ENCODE data around the gene TJAP1.
"Not testable (repeated sequence)": the region's sequence is repeated elsewhere in the genome, so short reads cannot be mapped to it uniquely, and the experiment has no call there.

TJAP1 gene

DNA sequence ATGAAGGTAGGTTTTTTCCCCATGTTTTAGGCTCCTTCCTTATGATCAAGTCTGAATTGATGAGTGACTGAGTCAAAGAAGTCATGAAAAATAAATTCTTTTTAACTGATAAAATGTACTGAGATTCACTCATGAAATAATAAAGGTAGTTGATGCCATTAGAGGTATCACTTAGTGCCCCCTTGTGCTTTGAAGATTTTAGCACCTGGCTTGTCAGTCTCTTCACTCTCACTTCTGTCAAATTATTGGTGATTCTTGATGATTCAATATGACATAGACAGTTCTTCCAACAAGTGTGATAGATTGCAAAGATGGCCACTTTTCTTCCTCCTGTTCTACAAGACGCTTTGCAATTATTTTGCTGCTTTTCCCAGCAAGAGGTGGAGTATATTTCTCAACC, 17.8 kb upstream of the TJAP1 start:
- Mint-ChIP-seq H3K36me3 (ENCODE audit: low read depth) (no peaks in the 10 kb centered on the region), H3K9me3 (no peaks in the 10 kb centered on the region), H3K4me3 (no peak overlapping the region), H3K4me1 (ENCODE audit: low read depth) (peaks cover 6% of the 10 kb centered on the region), H3K27me3 (ENCODE audit: low read depth) (peaks cover 37% of the 10 kb centered on the region), H3K27ac (no peak overlapping the region)
- DNase-seq (ENCODE audit: low spot score): no peak

DNA sequence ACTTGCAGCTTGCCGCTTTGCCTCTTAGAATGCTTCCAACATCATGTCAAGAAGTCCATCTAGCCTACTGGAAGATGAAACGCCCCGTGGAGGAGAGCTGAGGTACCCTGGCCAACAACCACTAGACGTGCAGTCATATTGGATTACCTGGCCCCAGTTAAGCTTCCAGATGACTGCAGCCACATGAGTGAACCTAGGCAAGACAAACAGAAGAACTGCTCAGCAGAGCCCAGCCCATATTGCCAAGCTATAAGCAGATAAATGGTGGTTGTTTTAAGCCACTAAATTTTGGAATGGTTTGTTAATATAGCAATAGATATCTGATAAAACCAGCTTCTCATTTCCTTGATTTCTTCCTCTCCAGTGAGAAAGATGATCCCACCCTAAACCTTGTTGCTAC, 17.3 kb upstream of the TJAP1 start:
- Mint-ChIP-seq H3K27me3 (ENCODE audit: low read depth) (peaks cover 37% of the 10 kb centered on the region), H3K9me3 (no peaks in the 10 kb centered on the region), H3K27ac (no peak overlapping the region), H3K4me1 (ENCODE audit: low read depth) (peaks cover 6% of the 10 kb centered on the region), H3K36me3 (ENCODE audit: low read depth) (no peaks in the 10 kb centered on the region), H3K4me3 (no peak overlapping the region)
- DNase-seq (ENCODE audit: low spot score): no peak

DNA sequence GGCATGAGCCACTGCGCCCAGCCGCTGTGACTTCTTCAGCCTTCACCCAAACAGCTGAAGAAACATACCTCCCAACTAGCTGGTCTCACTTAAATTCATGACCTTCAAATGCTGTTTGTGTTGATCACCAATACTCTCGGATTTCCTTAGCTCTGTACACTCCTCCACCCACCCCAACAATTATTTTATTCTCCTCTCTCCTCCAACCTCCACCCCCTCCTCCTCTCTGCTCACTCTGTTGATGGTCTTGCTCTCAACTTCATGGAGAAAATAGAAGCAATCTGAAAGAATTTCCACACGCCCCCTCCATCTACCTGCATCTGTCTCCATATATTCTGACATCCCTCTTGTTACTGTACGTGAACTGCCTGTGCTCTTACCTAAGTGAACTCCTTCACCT, 15.4 kb upstream of the TJAP1 start:
- H3K9me3 Mint-ChIP-seq: no peaks in the 10 kb centered on the region
- H3K27ac Mint-ChIP-seq: no peak overlapping the region
- H3K4me1 Mint-ChIP-seq (ENCODE audit: low read depth): no peaks in the 10 kb centered on the region
- DNase-seq (ENCODE audit: low spot score): no peak
- no peaks in the 10 kb centered on the region for H3K36me3 Mint-ChIP-seq (ENCODE audit: low read depth)
- H3K4me3 Mint-ChIP-seq: no peak overlapping the region
- peaks cover 26% of the 10 kb centered on the region for H3K27me3 Mint-ChIP-seq (ENCODE audit: low read depth)

DNA sequence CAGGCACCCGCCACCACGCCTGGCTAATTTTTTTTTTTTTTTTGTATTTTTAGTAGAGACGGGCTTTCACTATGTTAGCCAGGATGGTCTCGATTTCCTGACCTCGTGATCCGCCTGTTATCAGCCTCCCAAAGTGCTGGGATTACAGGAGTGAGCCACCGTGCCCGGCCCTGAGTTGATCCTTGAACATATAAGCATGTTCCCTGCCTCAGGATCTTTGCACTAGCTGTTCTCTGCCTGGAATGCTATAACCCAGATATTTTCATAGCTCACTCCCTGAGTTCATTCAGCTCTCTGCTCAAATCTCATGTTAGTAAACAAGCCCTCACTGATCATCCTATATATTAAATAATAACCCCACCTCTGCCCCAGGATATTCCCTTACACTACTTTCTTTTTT, 13.0 kb upstream of the TJAP1 start:
- H3K4me3 Mint-ChIP-seq: no peak overlapping the region
- H3K9me3 Mint-ChIP-seq: no peaks in the 10 kb centered on the region
- peaks cover 29% of the 10 kb centered on the region for H3K27me3 Mint-ChIP-seq (ENCODE audit: low read depth)
- no peak for DNase-seq (ENCODE audit: low spot score)
- no peak overlapping the region for H3K27ac Mint-ChIP-seq
- no peaks in the 10 kb centered on the region for H3K36me3 Mint-ChIP-seq (ENCODE audit: low read depth)
- no peaks in the 10 kb centered on the region for H3K4me1 Mint-ChIP-seq (ENCODE audit: low read depth)

DNA sequence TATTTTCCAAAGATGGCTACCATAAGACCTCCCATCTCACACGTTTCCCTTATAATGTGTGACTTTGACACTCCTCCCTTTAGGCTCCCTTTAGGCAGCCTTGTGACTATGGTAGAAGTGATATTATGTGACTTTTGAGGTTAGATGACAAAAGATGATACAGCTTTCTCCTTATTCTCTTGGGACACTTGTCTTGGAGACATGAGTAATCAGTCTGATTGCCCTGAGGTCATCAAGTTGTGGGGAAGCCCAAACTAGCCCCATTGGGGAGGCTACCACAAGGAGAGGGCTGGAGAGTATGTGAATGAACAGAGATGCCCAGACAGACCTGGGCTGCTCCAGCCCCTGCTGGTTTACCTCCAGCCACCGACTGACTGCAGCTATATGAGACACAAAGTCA, 11.4 kb upstream of the TJAP1 start:
- Mint-ChIP-seq H3K27me3 (ENCODE audit: low read depth) (peaks cover 26% of the 10 kb centered on the region), H3K27ac (no peak overlapping the region), H3K36me3 (ENCODE audit: low read depth) (no peaks in the 10 kb centered on the region), H3K4me1 (ENCODE audit: low read depth) (no peaks in the 10 kb centered on the region), H3K4me3 (no peak overlapping the region), H3K9me3 (no peaks in the 10 kb centered on the region)
- DNase-seq (ENCODE audit: low spot score): no peak

DNA sequence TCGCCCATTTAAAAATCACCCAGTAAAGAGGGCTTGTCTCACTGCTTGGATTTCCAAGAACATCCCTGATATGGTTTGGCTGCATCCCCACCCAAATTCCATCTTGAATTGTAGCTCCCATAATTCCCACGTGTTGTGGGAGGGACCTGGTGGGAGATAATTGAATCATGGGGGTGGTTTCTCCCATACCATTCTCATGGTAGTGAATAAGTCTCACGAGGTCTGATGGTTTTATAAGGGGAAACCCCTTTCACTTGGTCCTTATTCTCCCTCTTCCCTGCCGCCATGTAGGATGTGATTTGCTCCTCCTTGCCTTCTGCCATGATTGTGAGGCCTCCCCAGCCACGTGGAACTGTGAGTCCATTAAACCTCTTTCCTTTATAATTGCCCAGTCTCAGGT, 10.1 kb upstream of the TJAP1 start:
- H3K27me3 Mint-ChIP-seq (ENCODE audit: low read depth): peaks cover 26% of the 10 kb centered on the region
- not testable (repeated sequence) for H3K36me3 Mint-ChIP-seq (ENCODE audit: low read depth); H3K27ac Mint-ChIP-seq; DNase-seq (ENCODE audit: low spot score); H3K9me3 Mint-ChIP-seq; H3K4me1 Mint-ChIP-seq (ENCODE audit: low read depth); H3K4me3 Mint-ChIP-seq

DNA sequence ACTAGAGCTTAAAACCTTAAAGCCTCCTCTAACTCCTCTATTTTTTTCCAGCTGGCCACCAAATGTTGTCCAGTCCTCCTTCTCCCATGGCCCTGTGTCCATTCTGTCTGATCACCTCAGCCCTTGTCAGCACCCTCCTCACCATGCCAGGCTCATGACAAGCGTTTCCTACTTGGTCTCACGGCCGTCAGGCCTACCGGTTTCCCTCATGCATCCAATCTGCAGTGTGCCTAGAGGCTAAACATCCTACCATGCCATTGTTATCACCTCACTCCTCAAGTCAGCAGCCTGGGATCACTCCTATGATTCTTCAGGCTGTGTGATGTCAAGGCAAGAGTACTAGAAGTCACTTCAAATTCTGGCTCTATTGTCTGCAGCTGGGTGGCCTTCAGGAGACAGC, 9.6 kb upstream of the TJAP1 start:
- H3K4me3 Mint-ChIP-seq: no peak overlapping the region
- no peak overlapping the region for H3K27ac Mint-ChIP-seq
- no peaks in the 10 kb centered on the region for H3K9me3 Mint-ChIP-seq
- peaks cover 21% of the 10 kb centered on the region for H3K27me3 Mint-ChIP-seq (ENCODE audit: low read depth)
- H3K36me3 Mint-ChIP-seq (ENCODE audit: low read depth): no peaks in the 10 kb centered on the region
- DNase-seq (ENCODE audit: low spot score): no peak
- no peaks in the 10 kb centered on the region for H3K4me1 Mint-ChIP-seq (ENCODE audit: low read depth)

DNA sequence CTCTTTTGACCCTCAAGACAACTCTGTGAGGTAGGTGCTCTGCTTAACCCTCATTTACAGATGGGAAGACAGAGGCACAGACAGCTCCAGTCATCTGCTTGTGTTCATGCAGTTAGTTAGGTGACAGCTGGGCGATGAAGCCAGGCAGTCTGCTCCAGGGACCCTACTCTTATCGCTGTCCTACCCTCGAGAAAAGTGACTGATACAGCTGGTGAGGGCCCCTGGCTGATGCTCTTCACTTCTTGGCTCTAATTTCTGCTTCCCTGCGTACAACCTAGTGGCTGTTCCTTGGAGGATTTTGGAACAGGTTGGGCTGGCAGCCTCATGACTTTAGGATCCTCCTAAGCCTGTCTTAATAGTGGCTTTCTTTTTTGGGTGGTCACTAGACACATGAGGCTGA, 9.1 kb upstream of the TJAP1 start:
- H3K27me3 Mint-ChIP-seq (ENCODE audit: low read depth): peaks cover 17% of the 10 kb centered on the region

DNA sequence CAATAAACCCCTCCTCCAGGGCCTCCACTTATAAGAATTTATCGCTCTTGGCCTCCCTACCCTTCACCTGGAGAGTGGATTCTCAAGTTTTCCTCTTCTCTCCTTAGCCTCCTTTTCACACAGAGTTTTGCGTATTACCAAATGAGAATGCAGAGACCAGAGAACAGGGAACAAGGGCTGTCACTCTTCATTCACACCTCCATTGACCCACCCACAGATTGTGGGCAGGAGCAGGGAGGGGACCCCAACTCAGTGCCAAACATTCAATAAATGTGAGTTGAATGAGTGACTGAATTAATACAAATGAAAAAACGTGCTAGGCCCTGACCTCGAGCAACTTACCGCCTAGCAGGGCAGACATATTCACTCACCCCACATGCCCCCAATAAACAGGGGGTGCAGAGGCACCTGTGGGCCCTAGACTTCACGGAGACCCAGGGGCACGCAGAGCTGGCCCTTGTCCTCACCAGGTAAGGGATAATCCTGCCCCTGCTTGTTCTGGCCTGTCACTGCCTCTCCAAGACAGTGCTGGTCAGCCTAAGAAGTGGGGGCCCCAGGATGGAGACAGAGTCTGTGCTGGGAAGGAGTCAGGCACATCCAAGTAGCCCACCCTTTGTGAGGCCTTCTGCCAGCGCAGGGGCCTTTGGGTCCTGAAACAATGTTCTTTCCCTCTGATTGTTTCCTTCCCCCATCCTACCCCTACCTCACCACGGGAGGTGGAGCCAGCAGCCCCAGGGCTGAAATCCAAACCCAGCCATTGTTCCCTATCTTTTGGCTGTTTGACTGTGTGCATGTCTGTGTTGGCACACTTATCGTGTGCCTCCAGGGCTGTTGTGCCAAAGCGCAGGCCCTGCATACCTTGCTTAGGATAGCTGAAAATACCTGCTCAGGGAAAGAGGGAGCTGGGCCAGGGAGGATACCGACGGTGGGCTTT, 8.4 kb upstream of the TJAP1 start:
- no peaks in the 10 kb centered on the region for H3K36me3 Mint-ChIP-seq (ENCODE audit: low read depth)
- no peak overlapping the region for H3K27ac Mint-ChIP-seq
- no peak overlapping the region for H3K4me3 Mint-ChIP-seq
- no peaks in the 10 kb centered on the region for H3K4me1 Mint-ChIP-seq (ENCODE audit: low read depth)
- H3K9me3 Mint-ChIP-seq: no peaks in the 10 kb centered on the region
- peaks cover 17% of the 10 kb centered on the region for H3K27me3 Mint-ChIP-seq (ENCODE audit: low read depth)
- no peak for DNase-seq (ENCODE audit: low spot score)

More for the DNA sequence above, 9.1 kb upstream of the TJAP1 start:
- no peaks in the 10 kb centered on the region for H3K4me1 Mint-ChIP-seq (ENCODE audit: low read depth)
- H3K36me3 Mint-ChIP-seq (ENCODE audit: low read depth): no peaks in the 10 kb centered on the region
- no peak overlapping the region for H3K4me3 Mint-ChIP-seq
- DNase-seq (ENCODE audit: low spot score): no peak
- H3K9me3 Mint-ChIP-seq: no peaks in the 10 kb centered on the region
- H3K27ac Mint-ChIP-seq: no peak overlapping the region

DNA sequence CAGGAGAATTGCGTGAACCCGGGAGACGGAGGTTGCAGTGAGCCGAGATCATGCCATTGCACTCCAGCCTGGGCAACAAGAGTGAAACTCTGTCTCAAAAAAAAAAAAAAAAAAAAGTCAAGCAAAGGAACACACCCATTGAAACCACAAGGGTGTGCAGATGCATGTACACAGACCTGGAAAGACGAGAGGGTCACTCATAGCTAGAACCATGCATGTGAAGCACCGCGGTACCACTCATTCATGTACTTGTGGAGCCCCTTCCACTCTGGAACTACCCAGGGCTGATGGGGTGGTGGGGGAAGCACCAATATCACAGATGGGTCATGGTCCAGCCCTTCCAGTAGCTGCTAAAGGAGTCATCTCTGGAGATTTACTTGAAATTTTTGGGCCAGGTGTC, 7.4 kb upstream of the TJAP1 start:
- H3K27ac Mint-ChIP-seq: no peak overlapping the region
- no peak for DNase-seq (ENCODE audit: low spot score)
- no peaks in the 10 kb centered on the region for H3K36me3 Mint-ChIP-seq (ENCODE audit: low read depth)
- no peaks in the 10 kb centered on the region for H3K4me1 Mint-ChIP-seq (ENCODE audit: low read depth)
- no peaks in the 10 kb centered on the region for H3K9me3 Mint-ChIP-seq
- peaks cover 17% of the 10 kb centered on the region for H3K27me3 Mint-ChIP-seq (ENCODE audit: low read depth)
- H3K4me3 Mint-ChIP-seq: no peak overlapping the region

DNA sequence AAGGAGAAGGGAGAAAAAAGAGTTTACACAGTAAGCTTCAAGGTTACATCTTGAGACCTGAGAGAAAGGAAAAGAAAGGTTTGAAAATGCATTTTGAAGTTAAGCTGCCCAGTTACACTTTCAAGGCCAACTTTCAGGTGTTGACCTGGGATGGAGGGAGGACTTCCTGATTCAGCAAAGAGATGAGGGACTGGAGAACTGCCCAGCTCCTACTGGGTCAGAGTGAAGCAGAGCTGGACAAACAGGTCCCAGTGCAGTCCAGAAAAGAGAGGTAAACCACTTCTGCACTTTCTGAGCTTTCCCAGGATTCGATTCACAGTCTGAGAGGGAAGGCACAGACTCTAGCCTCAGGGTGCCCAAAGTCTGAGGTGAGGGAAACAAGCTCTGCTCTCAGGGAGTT, 6.0 kb upstream of the TJAP1 start:
- H3K9me3 Mint-ChIP-seq: no peaks in the 10 kb centered on the region
- no peaks in the 10 kb centered on the region for H3K4me1 Mint-ChIP-seq (ENCODE audit: low read depth)
- H3K4me3 Mint-ChIP-seq: no peak overlapping the region
- peaks cover 17% of the 10 kb centered on the region for H3K27me3 Mint-ChIP-seq (ENCODE audit: low read depth)
- no peak overlapping the region for H3K27ac Mint-ChIP-seq
- DNase-seq (ENCODE audit: low spot score): no peak
- no peaks in the 10 kb centered on the region for H3K36me3 Mint-ChIP-seq (ENCODE audit: low read depth)

DNA sequence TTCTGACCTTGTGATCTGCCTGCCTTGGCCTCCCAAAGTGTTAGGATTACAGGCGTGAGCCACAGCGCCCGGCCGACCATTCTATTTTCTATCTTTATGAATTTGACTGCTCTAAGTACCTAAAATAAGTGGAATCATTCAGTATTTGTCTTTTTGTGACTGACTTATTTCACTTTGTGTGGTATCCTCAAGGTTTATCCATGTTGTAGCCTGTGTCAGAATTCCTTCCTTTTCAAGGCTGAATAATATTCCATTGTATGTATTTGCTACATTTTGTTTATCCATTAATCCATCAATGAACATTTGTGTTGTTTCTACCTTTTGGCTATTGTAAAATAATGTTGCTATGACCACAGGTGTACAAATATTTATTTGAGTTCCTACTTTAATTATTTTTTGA, 4.9 kb upstream of the TJAP1 start:
- no peak overlapping the region for H3K4me3 Mint-ChIP-seq
- H3K9me3 Mint-ChIP-seq: no peaks in the 10 kb centered on the region
- H3K36me3 Mint-ChIP-seq (ENCODE audit: low read depth): no peaks in the 10 kb centered on the region
- DNase-seq (ENCODE audit: low spot score): no peak
- H3K27me3 Mint-ChIP-seq (ENCODE audit: low read depth): peaks cover 11% of the 10 kb centered on the region
- no peak overlapping the region for H3K27ac Mint-ChIP-seq
- H3K4me1 Mint-ChIP-seq (ENCODE audit: low read depth): peaks cover 8% of the 10 kb centered on the region

DNA sequence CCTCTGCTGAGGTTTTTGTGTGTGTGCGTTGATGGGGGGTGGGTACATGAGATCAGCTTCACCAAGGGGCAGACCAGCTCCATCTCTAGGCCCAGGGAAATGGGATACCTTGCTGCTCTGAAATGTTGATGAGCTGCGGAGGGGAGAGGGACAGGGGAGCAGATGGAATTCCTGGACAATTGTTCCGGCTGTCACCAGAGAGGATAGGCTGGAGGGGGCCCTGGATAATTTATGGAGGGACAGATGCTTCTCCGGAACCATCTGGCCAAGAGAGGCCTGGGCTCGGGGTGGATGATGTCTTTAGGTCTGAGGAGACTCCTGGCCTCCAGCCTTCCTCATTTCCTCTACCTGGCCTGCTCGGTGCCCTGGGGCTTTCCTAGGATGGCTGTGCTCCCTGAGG, 1.9 kb upstream of the TJAP1 start:
- H3K9me3 Mint-ChIP-seq: no peaks in the 10 kb centered on the region
- no peak overlapping the region for H3K4me3 Mint-ChIP-seq
- no peaks in the 10 kb centered on the region for H3K36me3 Mint-ChIP-seq (ENCODE audit: low read depth)
- no peak overlapping the region for H3K27ac Mint-ChIP-seq
- no peak for DNase-seq (ENCODE audit: low spot score)
- H3K27me3 Mint-ChIP-seq (ENCODE audit: low read depth): peaks cover 5% of the 10 kb centered on the region
- H3K4me1 Mint-ChIP-seq (ENCODE audit: low read depth): peaks cover 18% of the 10 kb centered on the region

DNA sequence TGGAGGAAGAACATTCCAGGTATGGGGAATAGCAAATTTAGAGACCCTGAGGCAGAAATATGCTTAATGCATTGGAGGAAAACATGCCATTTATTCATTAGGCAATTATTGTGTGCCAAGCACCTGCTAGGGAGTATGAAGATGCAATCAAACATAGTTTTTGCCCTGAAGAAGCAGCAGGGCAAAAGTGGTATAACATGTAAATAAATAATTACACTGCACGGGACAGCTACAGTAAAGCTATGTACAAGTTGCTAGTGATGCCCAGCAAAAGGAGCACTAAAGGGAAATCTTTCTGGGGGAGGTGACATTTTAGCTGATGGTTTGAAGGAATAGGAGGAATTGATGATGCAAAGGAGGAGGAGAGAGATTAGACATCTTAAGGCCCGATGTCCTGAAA, 624 bp upstream of the TJAP1 start:
- no peak for DNase-seq (ENCODE audit: low spot score)
- Mint-ChIP-seq H3K36me3 (ENCODE audit: low read depth) (no peaks in the 10 kb centered on the region), H3K4me3 (peak overlapping the region; percentile 95), H3K9me3 (no peaks in the 10 kb centered on the region), H3K27me3 (ENCODE audit: low read depth) (no peaks in the 10 kb centered on the region), H3K4me1 (ENCODE audit: low read depth) (peaks cover 20% of the 10 kb centered on the region), H3K27ac (peak overlapping the region; percentile 93)

DNA sequence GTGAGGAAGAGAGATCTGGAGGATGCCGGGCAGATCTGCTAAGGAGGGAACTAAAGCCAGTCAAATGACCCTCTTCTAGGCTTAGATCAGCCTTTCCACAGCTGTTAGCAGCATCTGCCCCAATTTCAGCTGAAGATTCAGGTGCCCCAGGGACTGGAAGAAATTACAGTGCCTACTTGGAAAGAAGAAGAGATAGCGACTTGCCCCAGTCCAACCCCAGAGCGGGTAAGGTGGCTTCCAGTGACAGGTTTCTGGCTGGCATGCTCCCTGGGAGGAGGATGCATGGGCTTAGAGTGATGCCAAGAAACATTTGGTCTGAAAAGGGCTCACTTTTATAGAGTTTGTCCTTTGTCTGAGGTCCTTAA, 620 bp downstream of the TJAP1 start:
- H3K4me1 Mint-ChIP-seq (ENCODE audit: low read depth): peaks cover 21% of the 10 kb centered on the region
- no peaks in the 10 kb centered on the region for H3K36me3 Mint-ChIP-seq (ENCODE audit: low read depth)
- H3K9me3 Mint-ChIP-seq: no peaks in the 10 kb centered on the region
- H3K27ac Mint-ChIP-seq: peak overlapping the region; percentile 93
- no peaks in the 10 kb centered on the region for H3K27me3 Mint-ChIP-seq (ENCODE audit: low read depth)
- peak overlapping the region; percentile 95 for H3K4me3 Mint-ChIP-seq
- peak; percentile 6 for DNase-seq (ENCODE audit: low spot score)
